ENCODE results near the gene GOLT1A. TPM values are rescaled to one million over a fixed set of nuclear protein-coding genes. Genes with fewer than 3 reads are reported as not detected.

GOLT1A gene
- total RNA-seq, 1 donor from 2014 or later: 22.4 TPM

- Histone ChIP-seq H3K27me3 (peaks cover 4% of the 10 kb centered on the region), H3K36me3 (no peaks in the 10 kb centered on the region), H3K4me1 (no peaks in the 10 kb centered on the region), H3K27ac (no peak overlapping the region), H3K4me3 (no peak overlapping the region), H3K9me3 (no peaks in the 10 kb centered on the region)
- no peak for TF ChIP-seq CTCF (IDR thresholded peaks at IDR 0.05)
- no peak for DNase-seq
- intact Hi-C loops (cut with DNase I): no loop called here
- peak; percentile 51 for ATAC-seq
Measured at GRCh38 chr1:204198348-204199340, 15.1 kb downstream of the GOLT1A start.

- no peaks in the 10 kb centered on the region for H3K36me3 ChIP-seq
- intact Hi-C loops (cut with DNase I): no loop called here
- no peaks in the 10 kb centered on the region for H3K4me1 ChIP-seq
- DNase-seq (no peak), ATAC-seq (no peak)
- H3K27me3 ChIP-seq: peaks cover 4% of the 10 kb centered on the region
- no peak overlapping the region for H3K4me3 ChIP-seq
- TF ChIP-seq CTCF (IDR thresholded peaks at IDR 0.05): no peak
- H3K9me3 ChIP-seq: no peaks in the 10 kb centered on the region
- H3K27ac ChIP-seq: no peak overlapping the region
Measured at GRCh38 chr1:204197068-204197467, 16.7 kb downstream of the GOLT1A start.

- no peaks in the 10 kb centered on the region for H3K4me1 ChIP-seq
- DNase-seq (no peak), ATAC-seq (no peak)
- no peak within 1 kb of the TSS for H3K4me3 ChIP-seq
- TF ChIP-seq CTCF (IDR thresholded peaks at IDR 0.05): no peak
- no peak within 1 kb of the TSS for H3K27ac ChIP-seq
- intact Hi-C loops (cut with DNase I): no loop called here
- H3K27me3 ChIP-seq: peaks cover 4% of the 10 kb centered on the region
- no peaks in the 10 kb centered on the region for H3K36me3 ChIP-seq
- no peaks in the 10 kb centered on the region for H3K9me3 ChIP-seq
Measured at GRCh38 chr1:204196068-204196795, 17.6 kb downstream of the GOLT1A start, which contains the start of gene KISS1. TSS of gene KISS1 (minus strand) at chr1:204196491. CDS start at chr1:204192876, 3,615 bp downstream.

GRCh38 chr1:204194771-204195170 lies 19.0 kb downstream of the GOLT1A start:
- intact Hi-C loops (cut with DNase I): no loop called here
- H3K9me3 ChIP-seq: no peaks in the 10 kb centered on the region
- no peaks in the 10 kb centered on the region for H3K4me1 ChIP-seq
- no peak overlapping the region for H3K27ac ChIP-seq
- peaks cover 7% of the 10 kb centered on the region for H3K27me3 ChIP-seq
- H3K36me3 ChIP-seq: no peaks in the 10 kb centered on the region
- ATAC-seq (no peak), DNase-seq (no peak)
- TF ChIP-seq CTCF (IDR thresholded peaks at IDR 0.05): no peak
- H3K4me3 ChIP-seq: no peak overlapping the region

- ATAC-seq (no peak), DNase-seq (no peak)
- Histone ChIP-seq H3K9me3 (no peaks in the 10 kb centered on the region), H3K27ac (no peak overlapping the region), H3K4me1 (no peaks in the 10 kb centered on the region), H3K4me3 (no peak overlapping the region), H3K36me3 (no peaks in the 10 kb centered on the region), H3K27me3 (peaks cover 12% of the 10 kb centered on the region)
- intact Hi-C loops (cut with DNase I): no loop called here
- TF ChIP-seq CTCF (IDR thresholded peaks at IDR 0.05): no peak
Measured at GRCh38 chr1:204194080-204194479, 19.7 kb downstream of the GOLT1A start.
